Suprapubic skin (tissue), 4 donors: Measurements from ENCODE around the gene KLF12. TPM values are rescaled to one million over a fixed set of nuclear protein-coding genes. Genes with fewer than 3 reads are reported as not detected.

Experiments used
- DNase-seq, 2 donors: peaks; one replicate each; pipeline ENCODE4 v3.0.0-alpha.2; 2019; ENCODE audit warnings: low spot score in 2 of 2
- H3K27ac ChIP-seq: fragments of 200-600 bp; sonication (generic); one replicate; pipeline ENCODE4 v1.5.1; 2019
- H3K27me3 ChIP-seq: fragments of 200-600 bp; sonication (generic); one replicate; pipeline ENCODE4 v1.5.1; 2019
- H3K36me3 ChIP-seq: fragments of 200-600 bp; sonication (generic); one replicate; pipeline ENCODE4 v1.5.1; 2019
- H3K4me1 ChIP-seq: fragments of 200-600 bp; sonication (generic); one replicate; pipeline ENCODE4 v1.5.1; 2019
- H3K4me3 ChIP-seq: fragments of 200-600 bp; sonication (generic); one replicate; pipeline ENCODE4 v1.5.1; 2019; ENCODE audit warnings: mild to moderate bottlenecking
- H3K9me3 ChIP-seq: fragments of 200-600 bp; sonication (generic); one replicate; pipeline ENCODE4 v1.5.1; 2019
- EP300 ChIP-seq: sonication (generic); formaldehyde crosslinking; IDR thresholded peaks from one replicate; pipeline ENCODE4 v1.6.1; 2017; ENCODE audit warnings: antibody characterized with exemption
- POLR2A ChIP-seq, 2 donors: fragments of 450-650 bp; IDR thresholded peaks; one replicate each; pipeline ENCODE4 v1.6.1; 2017; ENCODE audit warnings: antibody characterized with exemption in 2 of 2, mild to moderate bottlenecking in 2 of 2, moderate library complexity in 2 of 2
- POLR2AphosphoS5 ChIP-seq, 3 donors: sonication (generic); formaldehyde crosslinking; IDR thresholded peaks; one replicate each; pipeline ENCODE4 v1.6.1; 2017; ENCODE audit warnings: antibody characterized with exemption in 3 of 3
- WGBS: methylation state at CpG from one replicate; pipeline ENCODE4 v1.1.5; 2018; 5-methylcytosine and 5-hydroxymethylcytosine counted together
- total RNA-seq, 4 donors: library from RNA; depleted of rRNA; stranded (reverse); fragments of >200 nt; gene quantifications; one replicate each; pipeline ENCODE4 v1.1.0, GENCODE V29; 2016
- TF ChIP-seq, protein P1 (sequence below), 2 donors: fragments of 200-600 bp in 1 of 2; fragments of 450-650 bp in 1 of 2; sonication (generic) in 1 of 2; IDR thresholded peaks; one replicate each; pipeline ENCODE4 v1.5.1; 2016 to 2019; ENCODE audit warnings: antibody characterized with exemption in 2 of 2, mild to moderate bottlenecking in 1 of 2, moderate library complexity in 1 of 2

Gene KLF12
- total RNA-seq, 4 donors from 2014 or later: 1.9 to 4.6 (median 3.4) TPM

GRCh38 chr13:74136084-74136658 lies 2.0 kb upstream of the KLF12 start:
- DNase-seq: peak in 1 of 2 donors; percentile 68
- H3K4me1 ChIP-seq: peaks cover 27% of the 10 kb centered on the region
- WGBS: 1% methylated on average over 27 of the region's 27 CpGs

DNA sequence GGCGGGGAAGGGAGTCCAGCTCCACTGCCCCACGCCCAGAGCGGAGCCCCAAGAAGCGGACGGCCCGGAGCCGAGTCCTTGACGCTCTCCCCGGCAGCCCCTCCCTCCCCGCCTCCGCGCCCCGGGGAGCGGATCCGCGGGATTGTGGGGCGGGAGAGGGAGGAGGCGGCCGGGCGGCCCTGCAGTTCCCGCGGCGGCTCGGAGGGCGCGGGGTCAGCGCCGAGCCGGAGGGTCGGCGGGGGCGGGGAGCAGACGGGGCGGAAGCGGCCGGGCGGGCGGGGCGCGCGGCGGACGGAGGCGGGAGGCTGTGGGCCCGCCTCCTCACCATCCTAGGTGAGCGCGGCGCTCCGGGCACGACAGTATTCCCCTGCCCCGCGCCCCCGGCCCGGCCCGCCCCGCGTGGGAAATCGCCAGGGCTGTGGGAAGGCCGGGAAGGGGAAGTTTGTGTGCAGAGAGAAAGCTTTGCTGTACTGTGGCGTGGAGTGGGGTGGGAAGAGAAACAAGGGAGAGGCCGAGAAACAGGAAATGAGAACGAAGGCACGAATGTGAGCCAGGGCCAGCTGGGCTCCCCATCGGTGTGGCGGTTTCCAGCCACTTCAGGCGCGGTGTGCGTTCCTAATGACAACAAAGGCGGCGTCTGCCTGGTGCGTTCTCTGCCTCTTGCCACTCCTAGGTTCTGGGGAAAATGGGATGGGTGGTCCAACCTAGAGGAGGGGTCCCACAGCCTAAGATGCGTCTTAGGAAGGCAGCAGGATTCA lies 1.3 kb upstream of the KLF12 start:
- no peak for TF ChIP-seq POLR2A (IDR thresholded peaks at IDR 0.05)
- no peak for TF ChIP-seq EP300
- TF ChIP-seq, protein P1, sequence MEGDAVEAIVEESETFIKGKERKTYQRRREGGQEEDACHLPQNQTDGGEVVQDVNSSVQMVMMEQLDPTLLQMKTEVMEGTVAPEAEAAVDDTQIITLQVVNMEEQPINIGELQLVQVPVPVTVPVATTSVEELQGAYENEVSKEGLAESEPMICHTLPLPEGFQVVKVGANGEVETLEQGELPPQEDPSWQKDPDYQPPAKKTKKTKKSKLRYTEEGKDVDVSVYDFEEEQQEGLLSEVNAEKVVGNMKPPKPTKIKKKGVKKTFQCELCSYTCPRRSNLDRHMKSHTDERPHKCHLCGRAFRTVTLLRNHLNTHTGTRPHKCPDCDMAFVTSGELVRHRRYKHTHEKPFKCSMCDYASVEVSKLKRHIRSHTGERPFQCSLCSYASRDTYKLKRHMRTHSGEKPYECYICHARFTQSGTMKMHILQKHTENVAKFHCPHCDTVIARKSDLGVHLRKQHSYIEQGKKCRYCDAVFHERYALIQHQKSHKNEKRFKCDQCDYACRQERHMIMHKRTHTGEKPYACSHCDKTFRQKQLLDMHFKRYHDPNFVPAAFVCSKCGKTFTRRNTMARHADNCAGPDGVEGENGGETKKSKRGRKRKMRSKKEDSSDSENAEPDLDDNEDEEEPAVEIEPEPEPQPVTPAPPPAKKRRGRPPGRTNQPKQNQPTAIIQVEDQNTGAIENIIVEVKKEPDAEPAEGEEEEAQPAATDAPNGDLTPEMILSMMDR (IDR thresholded peaks at IDR 0.05): no peak
- no peak for TF ChIP-seq POLR2AphosphoS5 (IDR thresholded peaks at IDR 0.05)
- Histone ChIP-seq H3K4me1 (peaks cover 27% of the 10 kb centered on the region), H3K36me3 (no peaks in the 10 kb centered on the region), H3K4me3 (peak overlapping the region; percentile 70), H3K27ac (peak overlapping the region; percentile 87), H3K27me3 (no peaks in the 10 kb centered on the region), H3K9me3 (no peaks in the 10 kb centered on the region)
- DNase-seq: peak; percentile 75 to 83
- WGBS: under 1% methylated on average over 33 of the region's 72 CpGs

More at GRCh38 chr13:74136084-74136658, 2.0 kb upstream of the KLF12 start:
- Histone ChIP-seq H3K27me3 (no peaks in the 10 kb centered on the region), H3K36me3 (no peaks in the 10 kb centered on the region), H3K9me3 (no peaks in the 10 kb centered on the region), H3K27ac (peak overlapping the region; percentile 87), H3K4me3 (peak overlapping the region; percentile 70)
- TF ChIP-seq POLR2A (IDR thresholded peaks at IDR 0.05) (no peak), POLR2AphosphoS5 (IDR thresholded peaks at IDR 0.05) (no peak), EP300 (no peak)
- TF ChIP-seq, protein P1 (IDR thresholded peaks at IDR 0.05): no peak

DNA sequence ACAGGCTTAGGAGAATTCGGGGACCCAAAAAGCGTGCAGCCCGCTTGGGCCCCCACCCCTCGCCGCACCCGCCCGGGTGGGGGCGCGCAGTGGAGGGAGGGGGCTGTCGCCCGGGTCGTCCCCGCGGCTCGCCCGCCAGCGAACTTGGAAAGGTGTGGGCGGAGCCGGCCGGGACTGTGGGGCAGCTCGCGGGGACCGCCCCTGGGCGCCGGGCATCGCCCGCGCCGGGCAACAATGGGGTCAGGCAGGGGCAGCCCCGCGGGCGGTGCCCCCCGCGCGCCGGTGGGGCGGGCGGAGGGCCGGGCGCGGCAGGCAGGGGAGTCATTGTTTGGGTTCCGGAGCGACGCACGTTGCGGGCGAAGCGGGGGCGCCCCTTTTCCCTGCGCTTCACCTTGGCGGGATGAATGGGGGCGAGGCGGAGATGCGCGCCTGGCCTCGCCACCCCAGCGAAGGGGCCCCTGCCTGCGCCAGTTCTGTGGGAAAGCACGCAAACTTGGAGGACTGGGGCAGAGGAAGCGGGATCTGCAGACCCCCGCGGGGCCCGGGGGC lies 647 bp upstream of the KLF12 start:
- peak in 1 of 2 donors; percentile 66 for DNase-seq
- WGBS: no CpG with 5 or more reads among the region's 63 CpGs
- TF ChIP-seq EP300 (no peak), POLR2AphosphoS5 (IDR thresholded peaks at IDR 0.05) (no peak), POLR2A (IDR thresholded peaks at IDR 0.05) (no peak)
- TF ChIP-seq, protein P1 (IDR thresholded peaks at IDR 0.05): no peak
- H3K27ac ChIP-seq: peak overlapping the region; percentile 87
- H3K27me3 ChIP-seq: no peaks in the 10 kb centered on the region
- H3K4me3 ChIP-seq: peak overlapping the region; percentile 70
- H3K36me3 ChIP-seq: no peaks in the 10 kb centered on the region
- peaks cover 27% of the 10 kb centered on the region for H3K4me1 ChIP-seq
- H3K9me3 ChIP-seq: no peaks in the 10 kb centered on the region

- peak overlapping the region; percentile 87 for H3K27ac ChIP-seq
- H3K36me3 ChIP-seq: no peaks in the 10 kb centered on the region
- peak; percentile 85 to 89 for DNase-seq
- H3K4me3 ChIP-seq: peak overlapping the region; percentile 70
- H3K27me3 ChIP-seq: no peaks in the 10 kb centered on the region
- peaks cover 31% of the 10 kb centered on the region for H3K4me1 ChIP-seq
- TF ChIP-seq, protein P1 (IDR thresholded peaks at IDR 0.05): no peak
- TF ChIP-seq POLR2A (IDR thresholded peaks at IDR 0.05) (no peak), POLR2AphosphoS5 (IDR thresholded peaks at IDR 0.05) (no peak), EP300 (no peak)
- WGBS: under 1% methylated on average over 25 of the region's 35 CpGs
- no peaks in the 10 kb centered on the region for H3K9me3 ChIP-seq
Measured at GRCh38 chr13:74133657-74134201, 475 bp downstream of the KLF12 start.
